H9 (cell line): Measurements from ENCODE around the gene AKNA. TPM values are rescaled to one million over a fixed set of nuclear protein-coding genes. Genes with fewer than 3 reads are reported as not detected.

Experiments
- DNase-seq: peaks from one replicate; pipeline ENCODE4 v3.0.0-alpha.2; 2017
- H2AFZ ChIP-seq: one replicate; pipeline ENCODE4 v1.6.1; 2013; ENCODE audit warnings: mild to moderate bottlenecking, low read length, control low read depth, moderate library complexity
- H2AK5ac ChIP-seq: 2 replicates; pipeline ENCODE4 v1.6.1; 2013; ENCODE audit warnings: low read length, control low read depth, mixed read lengths; ENCODE audit not compliant: insufficient read length
- H2BK120ac ChIP-seq: one replicate; pipeline ENCODE4 v1.6.1; 2013; ENCODE audit warnings: low read depth, mild to moderate bottlenecking, low read length, control low read depth, inconsistent platforms; ENCODE audit not compliant: poor library complexity, severe bottlenecking
- H2BK12ac ChIP-seq: 2 replicates; pipeline ENCODE4 v1.6.1; 2013; ENCODE audit warnings: low read length, control low read depth, mixed read lengths, low read depth; ENCODE audit not compliant: insufficient read length
- H2BK15ac ChIP-seq: 2 replicates; pipeline ENCODE4 v1.6.1; 2013; ENCODE audit warnings: low read depth, low read length, control low read depth
- H2BK20ac ChIP-seq: one replicate; pipeline ENCODE4 v1.6.1; 2013; ENCODE audit warnings: low read depth, mild to moderate bottlenecking, low read length, control low read depth, inconsistent platforms; ENCODE audit not compliant: poor library complexity, severe bottlenecking
- H2BK5ac ChIP-seq: 2 replicates; pipeline ENCODE4 v1.6.1; 2013; ENCODE audit warnings: low read length, control low read depth, mixed read lengths; ENCODE audit not compliant: insufficient read length
- H3K14ac ChIP-seq: 2 replicates; pipeline ENCODE4 v1.6.1; 2013; ENCODE audit warnings: low read length, control low read depth; ENCODE audit not compliant: insufficient read depth
- H3K18ac ChIP-seq: 2 replicates; pipeline ENCODE4 v1.6.1; 2013; ENCODE audit warnings: low read depth, mild to moderate bottlenecking, mixed read lengths, low read length, control low read depth; ENCODE audit not compliant: insufficient read length
- H3K23ac ChIP-seq: 2 replicates; pipeline ENCODE4 v1.6.1; 2013; ENCODE audit warnings: low read length, control low read depth, mixed read lengths, low read depth; ENCODE audit not compliant: insufficient read length
- H3K23me2 ChIP-seq: 2 replicates; pipeline ENCODE4 v1.6.1; 2013; ENCODE audit warnings: low read depth, mild to moderate bottlenecking, mixed read lengths, low read length, control low read depth; ENCODE audit not compliant: insufficient read length, poor library complexity, severe bottlenecking
- H3K27ac ChIP-seq: 2 replicates; pipeline ENCODE4 v1.5.1; 2013; ENCODE audit warnings: low read length, control low read depth, mixed read lengths, low read depth; ENCODE audit not compliant: insufficient read length
- H3K27me3 ChIP-seq: 2 replicates; pipeline ENCODE4 v1.6.1; 2013; ENCODE audit warnings: low read length, control low read depth, inconsistent platforms; ENCODE audit not compliant: insufficient read depth
- H3K4ac ChIP-seq: 2 replicates; pipeline ENCODE4 v1.6.1; 2013; ENCODE audit warnings: low read depth, mild to moderate bottlenecking, control low read depth, inconsistent platforms, low read length, moderate library complexity
- H3K4me1 ChIP-seq: 2 replicates; pipeline ENCODE4 v1.6.1; 2013; ENCODE audit warnings: low read length, control low read depth, inconsistent platforms; ENCODE audit not compliant: insufficient read depth
- H3K4me2 ChIP-seq: 2 replicates; pipeline ENCODE4 v1.6.1; 2013; ENCODE audit warnings: low read length, control low read depth, mixed read lengths; ENCODE audit not compliant: insufficient read length, insufficient read depth
- H3K56ac ChIP-seq: 2 replicates; pipeline ENCODE4 v1.6.1; 2013; ENCODE audit warnings: low read depth, mild to moderate bottlenecking, mixed read lengths, low read length, control low read depth; ENCODE audit not compliant: insufficient read length
- H3K79me1 ChIP-seq: 2 replicates; pipeline ENCODE4 v1.6.1; 2013; ENCODE audit warnings: low read depth, mild to moderate bottlenecking, moderate library complexity, low read length, control low read depth, inconsistent platforms; ENCODE audit not compliant: insufficient read depth, poor library complexity, severe bottlenecking
- H3K79me2 ChIP-seq: 2 replicates; pipeline ENCODE4 v1.6.1; 2013; ENCODE audit warnings: low read length, control low read depth, inconsistent platforms; ENCODE audit not compliant: insufficient read depth
- H3K9ac ChIP-seq: 2 replicates; pipeline ENCODE4 v1.6.1; 2013; ENCODE audit warnings: low read length, control low read depth, mixed read lengths; ENCODE audit not compliant: insufficient read length; ENCODE audit errors: extremely low read depth
- H3K9me3 ChIP-seq: one replicate; pipeline ENCODE4 v1.6.1; 2013; ENCODE audit warnings: low read depth, low read length, inconsistent platforms; ENCODE audit not compliant: control insufficient read depth
- H3T11ph ChIP-seq: one replicate; pipeline ENCODE4 v1.6.1; 2013; ENCODE audit warnings: mild to moderate bottlenecking, low read length, control low read depth, inconsistent platforms
- H4K20me1 ChIP-seq: one replicate; pipeline ENCODE4 v1.6.1; 2013; ENCODE audit not compliant: control insufficient read depth, insufficient read length, insufficient read depth
- H4K5ac ChIP-seq: 2 replicates; pipeline ENCODE4 v1.6.1; 2013; ENCODE audit warnings: low read depth, mild to moderate bottlenecking, mixed read lengths, low read length, control low read depth; ENCODE audit not compliant: insufficient read length
- H4K8ac ChIP-seq: replicated peaks from 2 replicates; pipeline ENCODE4 v1.6.1; 2013; ENCODE audit warnings: low read length, control low read depth, mixed read lengths, low read depth; ENCODE audit not compliant: insufficient read length
- H4K91ac ChIP-seq: 2 replicates; pipeline ENCODE4 v1.6.1; 2013; ENCODE audit warnings: low read depth, mild to moderate bottlenecking, moderate library complexity, mixed read lengths, low read length, control low read depth; ENCODE audit not compliant: insufficient read length
- H3K27ac Mint-ChIP-seq, 3 experiments: 2 replicates in 2 of 3; 3 replicates in 1 of 3; pipeline ENCODE4 v1.8.0; 2020 to 2021; ENCODE audit warnings: mixed read lengths in 3 of 3, mild to moderate bottlenecking in 1 of 3, moderate library complexity in 1 of 3
- H3K27me3 Mint-ChIP-seq: 2 replicates; pipeline ENCODE4 v1.8.0; 2021; ENCODE audit warnings: low read depth, mild to moderate bottlenecking, moderate library complexity, mixed read lengths
- H3K36me3 Mint-ChIP-seq, 3 experiments: 2 replicates in 2 of 3; 3 replicates in 1 of 3; pipeline ENCODE4 v1.8.0; 2020 to 2021; ENCODE audit warnings: low read depth in 3 of 3, mixed read lengths in 3 of 3; ENCODE audit not compliant: insufficient read depth in 1 of 3
- H3K4me1 Mint-ChIP-seq, 2 experiments: 2 replicates each; pipeline ENCODE4 v1.8.0; 2020; ENCODE audit warnings: mixed read lengths in 2 of 2
- H3K4me3 Mint-ChIP-seq, 2 experiments: 2 replicates in 1 of 2; 3 replicates in 1 of 2; pipeline ENCODE4 v1.8.0; 2020 to 2021; ENCODE audit warnings: mild to moderate bottlenecking in 2 of 2, mixed read lengths in 2 of 2, moderate library complexity in 1 of 2
- H3K9me3 Mint-ChIP-seq, 2 experiments: 2 replicates in 1 of 2; 3 replicates in 1 of 2; pipeline ENCODE4 v1.8.0; 2020; ENCODE audit warnings: mild to moderate bottlenecking in 2 of 2, mixed read lengths in 2 of 2, moderate library complexity in 1 of 2
- CTCF ChIP-seq: fragments of 200-600 bp; sonication (generic); conservative IDR thresholded peaks from 3 replicates; pipeline ENCODE4 v1.8.0; 2021; ENCODE audit warnings: antibody characterized with exemption, mild to moderate bottlenecking
- WGBS: extraction: QIAGEN DNeasy Blood & Tissue Kit; methylation state at CpG from one replicate; pipeline ENCODE4 v1.1.7; 2013; ENCODE audit warnings: missing lambda C conversion rate, low lambda C conversion rate, mixed read lengths; ENCODE audit not compliant: insufficient read length; ENCODE audit errors: extremely low coverage; 5-methylcytosine and 5-hydroxymethylcytosine counted together
- total RNA-seq: library from RNA; stranded (reverse); gene quantifications from 2 replicates; pipeline ENCODE4 v1.2.1, GENCODE V29; 2021

The AKNA gene
- total RNA-seq, 1 experiment from 2014 or later: 19.7 TPM

- Histone ChIP-seq H3K27ac (no peak overlapping the region), H4K91ac (no peak overlapping the region), H3K23ac (no peak overlapping the region), H2BK12ac (no peak overlapping the region), H3K9me3 (no peaks in the 10 kb centered on the region), H4K8ac (no peak overlapping the region), H2BK15ac (no peak overlapping the region), H3K23me2 (no peaks in the 10 kb centered on the region), H4K5ac (no peak overlapping the region), H2BK20ac (no peak overlapping the region), H4K20me1 (no peaks in the 10 kb centered on the region), H3K4me1 (no peaks in the 10 kb centered on the region), H3K14ac (no peak overlapping the region; the same call in 1 of the 2 replicates), H3K4me2 (no peak overlapping the region), H2AK5ac (no peak overlapping the region), H3K18ac (no peak overlapping the region), H2BK120ac (no peak overlapping the region), H3K79me2 (no peaks in the 10 kb centered on the region), H3K27me3 (no peaks in the 10 kb centered on the region), H2AFZ (no peak overlapping the region), H3K4ac (no peak overlapping the region), H2BK5ac (no peak overlapping the region), H3K9ac (no peak overlapping the region), H3K56ac (no peak overlapping the region), H3T11ph (no peak overlapping the region), H3K79me1 (no peaks in the 10 kb centered on the region)
- TF ChIP-seq CTCF: no peak
- no peak for DNase-seq
- no peaks in the 10 kb centered on the region; a peak in 1 of 5 replicates for H3K9me3 Mint-ChIP-seq
- no peak overlapping the region for H3K4me3 Mint-ChIP-seq
- peak overlapping the region in 2 of 3 experiments; percentile 64 to 72; a peak in 2 of 7 replicates for H3K27ac Mint-ChIP-seq
- peaks cover 37 to 55% (median 48%) of the 10 kb centered on the region in 3 experiments for H3K36me3 Mint-ChIP-seq
- no CpG with 5 or more reads among the region's 23 CpGs for WGBS
- 0 out of 4 replicates have a peak, but pooled peaks cover 0 to 2% of the 10 kb centered on the region in 2 experiments for H3K4me1 Mint-ChIP-seq
- H3K27me3 Mint-ChIP-seq: peaks cover 2% of the 10 kb centered on the region
These were observed 50.9 kb downstream of the AKNA start for GRCh38 chr9:114336699-114337395.
